Islet of Langerhans (tissue), 1 donor: Measurements from ENCODE around the gene ZNF365.
"Not testable (repeated sequence)": the region's sequence is repeated elsewhere in the genome, so short reads cannot be mapped to it uniquely, and the experiment has no call there.

Experiments
- FAIRE-seq: peaks from one replicate; lab custom pipeline; 2011; peaks lifted over from hg19 to GRCh38; lab: Jason Lieb, UNC

Gene ZNF365

GRCh38 chr10:62377966-62378365, 3.8 kb downstream of the ZNF365 start:
- FAIRE-seq = no peak

GRCh38 chr10:62378877-62379276, 4.7 kb downstream of the ZNF365 start:
- FAIRE-seq = not testable (repeated sequence)

GRCh38 chr10:62379394-62379793, 5.2 kb downstream of the ZNF365 start:
- FAIRE-seq = no peak

- FAIRE-seq = no peak
These were observed 5.8 kb downstream of the ZNF365 start for GRCh38 chr10:62380016-62380415.

- no peak for FAIRE-seq
These were observed 7.4 kb downstream of the ZNF365 start for GRCh38 chr10:62381385-62382102.

GRCh38 chr10:62382831-62383230, 8.7 kb downstream of the ZNF365 start:
- FAIRE-seq = no peak

- no peak for FAIRE-seq
These were observed 9.9 kb downstream of the ZNF365 start for GRCh38 chr10:62384057-62384446.

GRCh38 chr10:62384447-62385081, 10.4 kb downstream of the ZNF365 start:
- peak; percentile 47 for FAIRE-seq

- no peak for FAIRE-seq
These were observed 12.5 kb downstream of the ZNF365 start for GRCh38 chr10:62386356-62387320.

- FAIRE-seq = no peak
These were observed 14.2 kb downstream of the ZNF365 start for GRCh38 chr10:62388328-62388727.

- peak; percentile 77 for FAIRE-seq
These were observed 16.5 kb downstream of the ZNF365 start for GRCh38 chr10:62390497-62391176.

- no peak for FAIRE-seq
These were observed 19.1 kb downstream of the ZNF365 start for GRCh38 chr10:62393237-62393636.

- FAIRE-seq = peak; percentile 96
These were observed 20.4 kb downstream of the ZNF365 start for GRCh38 chr10:62394556-62395018.

GRCh38 chr10:62395892-62396291, 21.7 kb downstream of the ZNF365 start:
- no peak for FAIRE-seq

GRCh38 chr10:62396864-62397263, 22.7 kb downstream of the ZNF365 start:
- FAIRE-seq = no peak

GRCh38 chr10:62399211-62399610, 25.0 kb downstream of the ZNF365 start:
- no peak for FAIRE-seq

- FAIRE-seq = peak; percentile 51
These were observed 28.3 kb downstream of the ZNF365 start for GRCh38 chr10:62402508-62402907.

- FAIRE-seq = not testable (repeated sequence)
These were observed 36.4 kb downstream of the ZNF365 start for GRCh38 chr10:62410528-62410927.

- not testable (repeated sequence) for FAIRE-seq
These were observed 36.8 kb downstream of the ZNF365 start for GRCh38 chr10:62410934-62411333.

GRCh38 chr10:62413048-62413447, 38.9 kb downstream of the ZNF365 start:
- FAIRE-seq = no peak

GRCh38 chr10:62413652-62414051, 39.5 kb downstream of the ZNF365 start:
- no peak for FAIRE-seq

GRCh38 chr10:62414359-62414758, 40.2 kb downstream of the ZNF365 start:
- no peak for FAIRE-seq
